PFSK-1 (cell line): Measurements from ENCODE around the gene ATL2.

Experiments used
- POLR2AphosphoS5 ChIP-seq: IDR thresholded peaks from 2 replicates; pipeline ENCODE4 v1.6.1; 2012; ENCODE audit warnings: low read depth, mild to moderate bottlenecking, control low read depth, low read length, moderate library complexity
- TF ChIP-seq, protein P1 (sequence below), 2 experiments: IDR thresholded peaks; 2 replicates each; pipeline versions ENCODE4 v1.6.1 to v1.8.0; 2011 to 2012; ENCODE audit warnings: low read depth in 2 of 2, low read length in 2 of 2, control low read depth in 1 of 2, inconsistent platforms in 1 of 2, mild to moderate bottlenecking in 1 of 2, moderate library complexity in 1 of 2; ENCODE audit not compliant: insufficient read depth in 1 of 2

DNA sequence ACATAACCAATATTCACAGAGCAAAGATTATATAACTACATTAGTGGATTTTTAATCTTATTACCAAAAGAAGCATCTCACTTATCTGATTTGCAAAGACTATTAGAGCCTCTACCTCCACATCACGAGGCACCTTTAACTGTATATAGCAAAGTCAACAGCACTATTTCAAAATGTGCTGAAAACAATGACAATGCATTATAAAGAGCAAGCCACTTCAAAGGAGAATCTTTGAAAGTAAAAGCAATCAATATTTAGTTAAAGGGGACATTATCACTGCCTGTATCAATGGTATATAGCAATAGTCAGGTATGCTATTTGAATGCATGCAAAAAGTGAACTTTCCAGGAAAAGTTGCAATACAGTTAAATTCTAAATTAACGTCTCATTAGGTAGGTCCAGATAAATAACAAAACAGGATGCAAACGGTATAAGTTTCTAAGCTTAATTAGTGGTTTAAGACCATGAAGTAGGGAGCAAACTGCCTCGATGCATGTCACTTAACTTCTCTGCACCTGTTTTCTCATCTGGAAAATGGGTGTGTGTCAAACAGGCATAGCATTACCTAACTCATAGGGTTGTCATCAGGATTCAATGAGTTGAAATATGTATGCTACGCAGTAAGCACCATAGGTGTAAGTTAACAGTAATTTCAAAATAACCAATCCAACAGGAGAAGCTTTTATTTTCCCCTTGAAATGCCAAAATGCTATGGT, 31.6 kb downstream of the ATL2 start:
- TF ChIP-seq, protein P1, sequence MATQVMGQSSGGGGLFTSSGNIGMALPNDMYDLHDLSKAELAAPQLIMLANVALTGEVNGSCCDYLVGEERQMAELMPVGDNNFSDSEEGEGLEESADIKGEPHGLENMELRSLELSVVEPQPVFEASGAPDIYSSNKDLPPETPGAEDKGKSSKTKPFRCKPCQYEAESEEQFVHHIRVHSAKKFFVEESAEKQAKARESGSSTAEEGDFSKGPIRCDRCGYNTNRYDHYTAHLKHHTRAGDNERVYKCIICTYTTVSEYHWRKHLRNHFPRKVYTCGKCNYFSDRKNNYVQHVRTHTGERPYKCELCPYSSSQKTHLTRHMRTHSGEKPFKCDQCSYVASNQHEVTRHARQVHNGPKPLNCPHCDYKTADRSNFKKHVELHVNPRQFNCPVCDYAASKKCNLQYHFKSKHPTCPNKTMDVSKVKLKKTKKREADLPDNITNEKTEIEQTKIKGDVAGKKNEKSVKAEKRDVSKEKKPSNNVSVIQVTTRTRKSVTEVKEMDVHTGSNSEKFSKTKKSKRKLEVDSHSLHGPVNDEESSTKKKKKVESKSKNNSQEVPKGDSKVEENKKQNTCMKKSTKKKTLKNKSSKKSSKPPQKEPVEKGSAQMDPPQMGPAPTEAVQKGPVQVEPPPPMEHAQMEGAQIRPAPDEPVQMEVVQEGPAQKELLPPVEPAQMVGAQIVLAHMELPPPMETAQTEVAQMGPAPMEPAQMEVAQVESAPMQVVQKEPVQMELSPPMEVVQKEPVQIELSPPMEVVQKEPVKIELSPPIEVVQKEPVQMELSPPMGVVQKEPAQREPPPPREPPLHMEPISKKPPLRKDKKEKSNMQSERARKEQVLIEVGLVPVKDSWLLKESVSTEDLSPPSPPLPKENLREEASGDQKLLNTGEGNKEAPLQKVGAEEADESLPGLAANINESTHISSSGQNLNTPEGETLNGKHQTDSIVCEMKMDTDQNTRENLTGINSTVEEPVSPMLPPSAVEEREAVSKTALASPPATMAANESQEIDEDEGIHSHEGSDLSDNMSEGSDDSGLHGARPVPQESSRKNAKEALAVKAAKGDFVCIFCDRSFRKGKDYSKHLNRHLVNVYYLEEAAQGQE (IDR thresholded peaks at IDR 0.05; ENCODE audit: insufficient read depth in 1 of 2, low read depth in 2 of 2, low read length in 2 of 2), result no peak
- no peak for TF ChIP-seq POLR2AphosphoS5
